ENCODE data around the gene RABGAP1L. TPM values are rescaled to one million over a fixed set of nuclear protein-coding genes. Genes with fewer than 3 reads are reported as not detected.

RABGAP1L gene
- total and polyA plus RNA-seq, 2 donors (not counting 3 experiments of a cell fraction or from before 2014, with no cell fraction given) = 6.4 to 22.2 TPM

GRCh38 chr1:174872615-174873058 lies 713.3 kb downstream of the RABGAP1L start:
- dilution Hi-C loops (cut with MboI; ENCODE audit: extremely low pct_ligation_motif_present, low sequenced_read_pairs) = no loop called here
- Histone ChIP-seq H3K9me3 (replicated peaks; ENCODE audit: control insufficient read depth, insufficient read depth, low read length) (no peaks in the 10 kb centered on the region), H3K36me3 (ENCODE audit: control insufficient read depth in 2 of 2, extremely low read depth in 1 of 2, insufficient read depth in 2 of 2, low read length in 2 of 2) (no peaks in the 10 kb centered on the region), H3K4me3 (replicated peaks in 1 of 3; ENCODE audit: insufficient read depth in 1 of 3, low read depth in 1 of 3, low read length in 3 of 3) (no peak overlapping the region), H3K4me1 (ENCODE audit: control insufficient read depth, extremely low read depth, insufficient read depth, low read length) (no peaks in the 10 kb centered on the region), H3K79me2 (ENCODE audit: control insufficient read depth, insufficient read depth, low read length) (no peaks in the 10 kb centered on the region), H2AFZ (ENCODE audit: low read depth, low read length) (no peak overlapping the region), H3K27ac (ENCODE audit: insufficient read depth, low read depth, low read length) (no peak overlapping the region), H3K27me3 (ENCODE audit: control insufficient read depth in 2 of 2, insufficient read depth in 2 of 2, low read length in 2 of 2) (no peaks in the 10 kb centered on the region), H3K9ac (replicated peaks; ENCODE audit: extremely low read depth, insufficient read depth, low read length) (no peak overlapping the region), H4K20me1 (replicated peaks; ENCODE audit: control insufficient read depth, extremely low read depth, insufficient read depth, low read length) (no peaks in the 10 kb centered on the region), H3K9me1 (replicated peaks; ENCODE audit: control insufficient read depth, extremely low read depth, insufficient read depth, low read length) (no peaks in the 10 kb centered on the region), H3K4me2 (ENCODE audit: insufficient read depth, low read length) (no peak overlapping the region)
- CTCF ChIA-PET = interaction anchor here (1.2 kb wide), 1 partner anchor 50 kb away, joined by 3 read pairs; no protein-coding TSS in a partner anchor
- BruUV-seq (replicated peaks) = no TSS peak
- DNase-seq (ENCODE audit: low read depth, low spot score) (no peak), FAIRE-seq (no peak)
- POLR2A ChIA-PET = no interaction called here
- intact Hi-C loops (cut with micrococcal nuclease) = no loop called here
- TF ChIP-seq GATA2 (IDR thresholded peaks at IDR 0.05; ENCODE audit: insufficient read depth, insufficient read length, low read depth, low read length) = no peak
- TF ChIP-seq EZH2 (IDR thresholded peaks at IDR 0.05; ENCODE audit: borderline replicate concordance, low read depth, low read length, severe bottlenecking) = no peak

- no peak overlapping the region for H3K4me2 ChIP-seq (ENCODE audit: insufficient read depth, low read length)
- H3K9me1 ChIP-seq (replicated peaks; ENCODE audit: control insufficient read depth, extremely low read depth, insufficient read depth, low read length) = no peaks in the 10 kb centered on the region
- no peak overlapping the region for H3K9ac ChIP-seq (replicated peaks; ENCODE audit: extremely low read depth, insufficient read depth, low read length)
- FAIRE-seq (no peak), DNase-seq (ENCODE audit: low read depth, low spot score) (no peak)
- no peaks in the 10 kb centered on the region for H3K79me2 ChIP-seq (ENCODE audit: control insufficient read depth, insufficient read depth, low read length)
- POLR2A ChIA-PET = no interaction called here
- BruUV-seq (replicated peaks) = no TSS peak
- H3K4me3 ChIP-seq (replicated peaks in 1 of 3; ENCODE audit: insufficient read depth in 1 of 3, low read depth in 1 of 3, low read length in 3 of 3) = no peak overlapping the region
- intact Hi-C loops (cut with micrococcal nuclease) (no loop called here), dilution Hi-C loops (cut with MboI; ENCODE audit: extremely low pct_ligation_motif_present, low sequenced_read_pairs) (no loop called here)
- H3K4me1 ChIP-seq (ENCODE audit: control insufficient read depth, extremely low read depth, insufficient read depth, low read length) = no peaks in the 10 kb centered on the region
- H2AFZ ChIP-seq (ENCODE audit: low read depth, low read length) = no peak overlapping the region
- H4K20me1 ChIP-seq (replicated peaks; ENCODE audit: control insufficient read depth, extremely low read depth, insufficient read depth, low read length) = no peaks in the 10 kb centered on the region
- H3K27me3 ChIP-seq (ENCODE audit: control insufficient read depth in 2 of 2, insufficient read depth in 2 of 2, low read length in 2 of 2) = no peaks in the 10 kb centered on the region
- H3K9me3 ChIP-seq (replicated peaks; ENCODE audit: control insufficient read depth, insufficient read depth, low read length) = no peaks in the 10 kb centered on the region
- H3K27ac ChIP-seq (ENCODE audit: insufficient read depth, low read depth, low read length) = no peak overlapping the region
- no peaks in the 10 kb centered on the region for H3K36me3 ChIP-seq (ENCODE audit: control insufficient read depth in 2 of 2, extremely low read depth in 1 of 2, insufficient read depth in 2 of 2, low read length in 2 of 2)
- TF ChIP-seq GATA2 (IDR thresholded peaks at IDR 0.05; ENCODE audit: insufficient read depth, insufficient read length, low read depth, low read length) (no peak), MAX (IDR thresholded peaks at IDR 0.05; ENCODE audit: insufficient read depth, insufficient read length) (no peak), POLR2A (IDR thresholded peaks at IDR 0.05; ENCODE audit: low read depth, low read length) (no peak), MYC (IDR thresholded peaks at IDR 0.05; ENCODE audit: low read depth, low read length) (no peak)
- CTCF ChIA-PET = interaction anchor here (1.4 kb wide), 1 partner anchor 58 kb away, joined by 3 read pairs; no protein-coding TSS in a partner anchor
These were observed 715.2 kb downstream of the RABGAP1L start for GRCh38 chr1:174874331-174875053.

Measured in endothelial cell of umbilical vein (primary cell).